GM12892 (cell line): ENCODE results near the gene GRB2.

ENCODE experiments used
- DNase-seq: peaks from one replicate; pipeline ENCODE4 v3.0.0; 2011; ENCODE audit not compliant: insufficient read length
- FAIRE-seq: peaks from 2 replicates; lab custom pipeline; 2011; peaks lifted over from hg19 to GRCh38; lab: Jason Lieb, UNC
- POLR2A ChIP-seq: IDR thresholded peaks from 2 replicates; pipeline ENCODE4 v1.6.1; 2011; ENCODE audit warnings: low read depth, low read length, control low read depth
- POLR2AphosphoS5 ChIP-seq: IDR thresholded peaks from 2 replicates; pipeline ENCODE4 v1.6.1; 2011; ENCODE audit warnings: low read depth, low read length, control low read depth
- TAF1 ChIP-seq: IDR thresholded peaks from 2 replicates; pipeline ENCODE4 v1.6.1; 2011; ENCODE audit warnings: low read depth, mild to moderate bottlenecking, control low read depth, low read length, borderline replicate concordance

The GRB2 gene

DNA sequence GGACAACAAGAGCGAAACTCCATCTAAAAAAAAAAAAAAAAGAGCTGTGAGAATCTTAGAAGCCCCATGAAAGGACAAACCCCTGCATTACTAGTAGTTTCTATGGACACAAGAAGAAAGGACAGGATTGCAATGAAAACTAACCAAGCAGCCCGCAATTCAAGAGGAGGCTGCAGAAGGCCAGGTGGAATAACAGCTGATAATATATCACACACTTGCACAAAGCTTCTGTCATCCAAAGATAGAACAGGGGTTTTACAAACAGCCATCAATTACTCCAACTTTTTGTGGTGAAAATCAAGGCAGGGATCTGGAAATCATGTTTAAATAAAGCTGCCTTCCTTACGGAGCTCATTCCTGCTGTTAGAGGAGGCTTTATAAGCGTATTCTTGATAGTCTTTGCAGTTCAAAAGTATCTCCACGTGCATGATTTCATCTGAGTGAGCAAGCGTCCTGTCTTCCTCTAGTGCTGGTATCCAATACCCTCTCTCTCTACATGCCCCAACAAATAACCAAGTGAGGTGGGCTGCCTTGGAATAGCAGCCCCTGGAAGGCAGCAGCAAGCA is 27.8 kb upstream of the GRB2 start:
- DNase-seq (no peak), FAIRE-seq (no peak)
- no peak for TF ChIP-seq TAF1
- no peak for TF ChIP-seq POLR2AphosphoS5
- no peak for TF ChIP-seq POLR2A

DNA sequence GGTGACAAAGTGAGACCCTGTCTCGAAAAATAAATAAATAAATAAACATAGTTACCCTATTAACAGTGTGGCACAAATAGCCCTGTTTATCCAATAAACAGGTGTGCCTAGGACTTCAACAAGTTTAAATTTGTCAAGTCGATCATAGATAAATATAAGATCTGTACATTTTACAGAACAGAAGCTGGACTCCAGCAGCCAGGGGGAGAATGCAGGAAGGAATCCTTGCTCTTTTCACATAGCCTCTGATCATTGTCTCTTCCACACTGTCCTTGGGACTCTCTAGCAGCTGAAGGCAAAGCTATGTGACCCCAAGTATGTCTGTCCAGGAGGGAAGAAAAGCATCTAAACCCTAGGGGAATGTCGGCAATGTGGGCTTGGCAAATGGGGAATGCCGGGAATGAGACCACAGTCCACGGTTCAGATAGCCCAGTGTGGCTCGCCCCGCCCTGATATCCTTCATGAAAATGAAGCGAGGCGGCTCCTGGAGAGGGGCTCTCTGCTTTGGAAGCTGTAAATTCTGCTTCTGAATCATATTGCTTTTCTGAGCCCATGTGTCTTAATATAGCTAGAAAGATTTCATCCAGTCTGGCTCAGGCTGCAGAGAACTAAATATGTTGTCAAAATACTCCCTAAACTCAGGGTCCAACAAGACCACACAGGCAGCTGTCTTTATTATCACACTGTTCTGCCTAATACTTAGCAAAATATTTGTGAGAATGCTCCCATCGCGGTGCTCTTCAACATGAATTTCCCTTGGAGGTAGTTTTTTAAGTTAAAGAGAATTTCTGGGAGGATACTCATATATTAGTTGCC is 24.9 kb upstream of the GRB2 start:
- TF ChIP-seq POLR2A, result no peak
- no peak for TF ChIP-seq TAF1
- TF ChIP-seq POLR2AphosphoS5, result no peak
- DNase-seq, result no peak
- FAIRE-seq, result no peak

DNA sequence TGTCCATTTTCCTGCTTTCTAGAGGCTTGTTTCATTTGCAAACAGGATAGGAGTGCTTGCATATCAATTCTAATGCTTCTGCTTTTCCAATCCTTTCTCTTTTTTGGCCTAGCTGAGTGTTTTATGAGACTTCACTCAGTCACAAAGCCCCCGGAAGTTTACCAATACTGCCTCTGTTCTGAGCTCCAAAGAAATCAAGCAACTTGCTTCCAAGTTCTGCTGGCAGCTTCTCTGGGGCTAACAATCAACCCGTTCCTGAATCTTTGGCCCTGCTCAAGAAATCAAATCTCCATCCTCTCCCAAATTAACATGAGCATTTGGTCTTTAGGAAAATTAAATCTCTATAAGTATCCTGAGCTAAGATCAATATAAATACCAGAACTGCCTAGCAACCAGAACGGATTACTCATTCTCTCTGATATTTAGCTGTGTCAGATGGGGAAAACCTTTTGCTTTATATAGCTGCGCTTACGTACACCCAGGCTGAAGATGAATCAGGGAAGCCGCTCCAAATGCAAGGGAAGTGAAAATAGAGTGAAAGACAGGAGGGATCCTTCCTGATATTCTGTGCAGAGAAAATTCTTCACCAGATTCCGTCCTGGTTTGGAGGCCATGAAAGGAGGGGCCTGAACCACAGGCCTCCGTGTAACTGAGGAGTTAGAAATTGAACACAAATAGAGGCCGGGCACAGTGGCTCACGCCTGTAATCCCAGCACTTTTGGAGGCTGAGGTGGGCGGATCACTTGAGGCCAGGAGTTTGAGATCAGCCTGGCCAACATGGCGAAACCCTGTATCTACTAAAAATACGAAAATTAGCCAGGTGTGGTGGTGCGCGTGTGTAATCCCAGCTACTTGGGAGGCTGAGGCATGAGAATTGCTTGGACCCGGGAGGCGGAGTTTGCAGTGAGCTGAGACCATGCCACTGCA is 23.3 kb upstream of the GRB2 start:
- DNase-seq, result no peak
- FAIRE-seq, result no peak
- no peak for TF ChIP-seq POLR2A

DNA sequence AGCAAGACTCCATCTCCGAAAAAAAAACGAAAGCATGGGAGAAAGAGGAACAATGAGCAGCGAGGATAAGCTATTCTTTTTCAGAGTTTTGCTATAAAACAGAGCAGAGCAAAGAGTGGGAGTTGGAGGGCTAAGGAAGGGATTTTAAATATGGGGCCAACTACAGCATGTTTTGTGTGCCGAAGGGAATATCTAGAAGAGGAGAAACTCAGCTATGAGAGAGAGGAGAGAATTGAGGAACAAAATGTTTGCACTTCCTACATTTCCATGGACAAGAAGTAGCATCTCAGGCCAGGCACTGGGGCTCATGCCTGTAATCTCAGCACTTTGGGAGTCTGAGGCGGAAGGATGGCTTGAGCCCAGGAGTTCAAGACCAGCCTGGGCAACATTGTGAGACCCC is 13.1 kb upstream of the GRB2 start:
- DNase-seq, result no peak
- no peak for FAIRE-seq
- no peak for TF ChIP-seq POLR2AphosphoS5
- no peak for TF ChIP-seq POLR2A
- TF ChIP-seq TAF1, result no peak

DNA sequence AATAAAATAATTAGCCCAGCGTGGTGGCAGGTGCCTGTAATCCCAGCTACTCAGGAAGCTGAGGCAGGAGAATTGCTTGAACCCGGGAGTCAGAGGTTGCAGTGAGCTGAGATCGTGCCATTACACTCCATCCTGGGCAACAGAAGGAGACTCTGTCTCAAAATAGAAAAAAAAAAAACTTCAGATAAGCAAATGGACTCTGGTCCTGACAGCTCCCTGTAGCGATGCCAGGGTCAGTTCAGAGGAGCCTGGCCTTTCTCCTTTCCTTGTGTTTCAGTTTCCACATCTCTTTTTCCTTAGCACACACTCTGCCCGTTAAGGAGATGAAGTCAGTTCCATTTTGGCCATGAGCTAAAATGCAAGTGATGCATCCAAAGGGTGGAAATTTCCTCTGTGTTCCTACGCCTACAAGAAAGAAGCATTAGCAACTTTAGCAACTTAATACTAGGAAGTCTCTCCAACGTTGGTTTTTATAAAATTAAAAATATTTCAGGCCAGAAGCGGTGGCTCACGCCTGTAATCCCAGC is 11.6 kb upstream of the GRB2 start:
- TF ChIP-seq POLR2A (no peak), TAF1 (no peak), POLR2AphosphoS5 (no peak)
- FAIRE-seq, result no peak
- no peak for DNase-seq

DNA sequence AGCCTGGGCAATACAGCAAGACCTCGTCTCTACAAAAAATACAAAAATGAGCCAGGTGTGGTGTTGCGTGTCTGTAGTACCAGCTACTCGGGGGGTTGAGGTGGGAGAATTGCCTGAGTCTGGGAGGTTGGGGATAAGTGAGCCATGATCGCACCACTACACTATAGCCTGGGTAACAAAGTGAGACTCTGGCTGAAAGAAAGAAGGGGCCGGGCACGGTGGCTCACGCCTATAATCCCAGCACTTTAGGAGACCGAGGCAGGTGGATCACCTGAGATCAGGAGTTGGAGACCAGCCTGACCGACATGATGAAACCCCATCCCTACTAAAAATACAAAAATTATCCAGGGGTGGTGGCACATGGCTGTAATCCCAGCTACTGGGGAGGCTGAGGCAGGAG is 10.5 kb upstream of the GRB2 start:
- FAIRE-seq, result no peak
- DNase-seq, result no peak
- TF ChIP-seq POLR2A (no peak), TAF1 (no peak), POLR2AphosphoS5 (no peak)

GRCh38 chr17:75414488-75414887 is 9.0 kb upstream of the GRB2 start:
- DNase-seq (no peak), FAIRE-seq (no peak)
- TF ChIP-seq POLR2AphosphoS5 (no peak), TAF1 (no peak), POLR2A (no peak)

- DNase-seq, result peak; percentile 54
- peak; percentile 91 for FAIRE-seq
- TF ChIP-seq POLR2A, result no peak
Observed at GRCh38 chr17:75412455-75413317, 7.2 kb upstream of the GRB2 start.

GRCh38 chr17:75411328-75412067 is 6.0 kb upstream of the GRB2 start:
- no peak for DNase-seq
- FAIRE-seq, result no peak
- TF ChIP-seq TAF1, result no peak
- TF ChIP-seq POLR2AphosphoS5, result no peak
- TF ChIP-seq POLR2A, result no peak

GRCh38 chr17:75410141-75410540 is 4.7 kb upstream of the GRB2 start:
- DNase-seq (no peak), FAIRE-seq (no peak)
- TF ChIP-seq TAF1 (no peak), POLR2A (no peak), POLR2AphosphoS5 (no peak)
